Spinal cord (tissue), 10 donors: Measurements from ENCODE around the gene SNTN. TPM values are rescaled to one million over a fixed set of nuclear protein-coding genes. Genes with fewer than 3 reads are reported as not detected.

Experiments
- DNase-seq, 6 donors: peaks; one replicate each; pipeline versions ENCODE4 v3.0.0 to v3.0.0-alpha.2; 2013 to 2015; ENCODE audit warnings: low spot score in 6 of 6, low read depth in 4 of 6
- H3K27ac ChIP-seq: one replicate; pipeline ENCODE4 v1.5.1; 2013; ENCODE audit warnings: low read depth, low read length, control low read depth
- H3K27me3 ChIP-seq: one replicate; pipeline ENCODE4 v1.6.1; 2013; ENCODE audit warnings: low read length; ENCODE audit not compliant: control insufficient read depth, insufficient read depth
- H3K36me3 ChIP-seq: one replicate; pipeline ENCODE4 v1.6.1; 2013; ENCODE audit warnings: low read length; ENCODE audit not compliant: control insufficient read depth, insufficient read depth
- H3K4me1 ChIP-seq: one replicate; pipeline ENCODE4 v1.6.1; 2013; ENCODE audit warnings: low read length; ENCODE audit not compliant: control insufficient read depth, insufficient read depth
- H3K4me3 ChIP-seq: one replicate; pipeline ENCODE4 v1.5.1; 2013; ENCODE audit warnings: low read depth, low read length, control low read depth
- H3K9me3 ChIP-seq: one replicate; pipeline ENCODE4 v1.6.1; 2013; ENCODE audit warnings: low read length; ENCODE audit not compliant: control insufficient read depth, insufficient read depth
- whole genome bisulfite sequencing: methylation state at CpG from one replicate; pipeline ENCODE4 v1.1.5; 2013; ENCODE audit warnings: missing lambda C conversion rate; ENCODE audit not compliant: insufficient coverage; 5-methylcytosine and 5-hydroxymethylcytosine counted together
- polyA plus RNA-seq, 2 donors: library from polyadenylated mRNA; unstranded; fragments of 120-200 nt; gene quantifications; one replicate each; pipeline ENCODE4 v1.2.1, GENCODE V29; 2013; ENCODE audit not compliant: insufficient read length in 2 of 2
- total RNA-seq, 2 donors: library from RNA; depleted of rRNA in 1 of 2; stranded (reverse); fragments of 120-200 nt in 1 of 2; fragments of >200 nt in 1 of 2; gene quantifications; one replicate each; pipeline versions ENCODE4 v1.2.3 to v1.2.4, GENCODE V29; 2013 to 2014
- donor health status: healthy.

SNTN gene
- total and polyA plus RNA-seq, 4 donors: 0.24 to 0.59 (median 0.53) TPM

- H3K36me3 ChIP-seq: no peaks in the 10 kb centered on the region
- H3K27me3 ChIP-seq: no peaks in the 10 kb centered on the region
- no peaks in the 10 kb centered on the region for H3K4me1 ChIP-seq
- no peaks in the 10 kb centered on the region for H3K9me3 ChIP-seq
- H3K4me3 ChIP-seq: no peak overlapping the region
- no peak for DNase-seq
- H3K27ac ChIP-seq: no peak overlapping the region
- 73% methylated on average over 2 of the region's 4 CpGs for WGBS
Observed at GRCh38 chr3:63662011-63662410, 9.5 kb downstream of the SNTN start.

GRCh38 chr3:63662500-63662899, 10.0 kb downstream of the SNTN start:
- no peak for DNase-seq
- Histone ChIP-seq H3K4me3 (no peak overlapping the region), H3K9me3 (no peaks in the 10 kb centered on the region), H3K36me3 (no peaks in the 10 kb centered on the region), H3K27ac (no peak overlapping the region), H3K4me1 (no peaks in the 10 kb centered on the region), H3K27me3 (no peaks in the 10 kb centered on the region)

- WGBS: 92% methylated on average over 2 of the region's 7 CpGs
- Histone ChIP-seq H3K4me3 (no peak overlapping the region), H3K36me3 (no peaks in the 10 kb centered on the region), H3K27ac (no peak overlapping the region), H3K27me3 (no peaks in the 10 kb centered on the region), H3K9me3 (no peaks in the 10 kb centered on the region), H3K4me1 (no peaks in the 10 kb centered on the region)
- no peak for DNase-seq
Observed at GRCh38 chr3:63670544-63670943, 18.1 kb downstream of the SNTN start.

GRCh38 chr3:63673111-63673510, 20.6 kb downstream of the SNTN start:
- WGBS: no CpG with 5 or more reads among the region's 3 CpGs
- Histone ChIP-seq H3K9me3 (no peaks in the 10 kb centered on the region), H3K27me3 (no peaks in the 10 kb centered on the region), H3K4me3 (no peak overlapping the region), H3K27ac (no peak overlapping the region), H3K4me1 (no peaks in the 10 kb centered on the region), H3K36me3 (no peaks in the 10 kb centered on the region)
- DNase-seq: no peak

GRCh38 chr3:63674586-63674985, 22.1 kb downstream of the SNTN start:
- H3K4me1 ChIP-seq: no peaks in the 10 kb centered on the region
- WGBS: 73% methylated on average over 2 of the region's 2 CpGs
- DNase-seq: peak in 2 of 6 donors; percentile 35 to 49
- no peaks in the 10 kb centered on the region for H3K9me3 ChIP-seq
- no peaks in the 10 kb centered on the region for H3K36me3 ChIP-seq
- no peak overlapping the region for H3K27ac ChIP-seq
- no peak overlapping the region for H3K4me3 ChIP-seq
- no peaks in the 10 kb centered on the region for H3K27me3 ChIP-seq

- no peak for DNase-seq
- no peaks in the 10 kb centered on the region for H3K27me3 ChIP-seq
- H3K36me3 ChIP-seq: no peaks in the 10 kb centered on the region
- no peaks in the 10 kb centered on the region for H3K9me3 ChIP-seq
- H3K27ac ChIP-seq: no peak overlapping the region
- no CpG with 5 or more reads among the region's 1 CpG for WGBS
- no peak overlapping the region for H3K4me3 ChIP-seq
- H3K4me1 ChIP-seq: no peaks in the 10 kb centered on the region
Observed at GRCh38 chr3:63679186-63679585, 26.7 kb downstream of the SNTN start.

GRCh38 chr3:63684081-63684480, 31.6 kb downstream of the SNTN start:
- WGBS: 74% methylated on average over 3 of the region's 6 CpGs
- no peaks in the 10 kb centered on the region for H3K9me3 ChIP-seq
- H3K4me1 ChIP-seq: no peaks in the 10 kb centered on the region
- no peaks in the 10 kb centered on the region for H3K36me3 ChIP-seq
- peak in 1 of 6 donors; percentile 17 for DNase-seq
- H3K27ac ChIP-seq: no peak overlapping the region
- H3K27me3 ChIP-seq: no peaks in the 10 kb centered on the region
- no peak overlapping the region for H3K4me3 ChIP-seq

- no peak overlapping the region for H3K4me3 ChIP-seq
- 100% methylated on average over 2 of the region's 2 CpGs for WGBS
- DNase-seq: no peak
Observed at GRCh38 chr3:63685340-63685739, 32.9 kb downstream of the SNTN start.

DNA sequence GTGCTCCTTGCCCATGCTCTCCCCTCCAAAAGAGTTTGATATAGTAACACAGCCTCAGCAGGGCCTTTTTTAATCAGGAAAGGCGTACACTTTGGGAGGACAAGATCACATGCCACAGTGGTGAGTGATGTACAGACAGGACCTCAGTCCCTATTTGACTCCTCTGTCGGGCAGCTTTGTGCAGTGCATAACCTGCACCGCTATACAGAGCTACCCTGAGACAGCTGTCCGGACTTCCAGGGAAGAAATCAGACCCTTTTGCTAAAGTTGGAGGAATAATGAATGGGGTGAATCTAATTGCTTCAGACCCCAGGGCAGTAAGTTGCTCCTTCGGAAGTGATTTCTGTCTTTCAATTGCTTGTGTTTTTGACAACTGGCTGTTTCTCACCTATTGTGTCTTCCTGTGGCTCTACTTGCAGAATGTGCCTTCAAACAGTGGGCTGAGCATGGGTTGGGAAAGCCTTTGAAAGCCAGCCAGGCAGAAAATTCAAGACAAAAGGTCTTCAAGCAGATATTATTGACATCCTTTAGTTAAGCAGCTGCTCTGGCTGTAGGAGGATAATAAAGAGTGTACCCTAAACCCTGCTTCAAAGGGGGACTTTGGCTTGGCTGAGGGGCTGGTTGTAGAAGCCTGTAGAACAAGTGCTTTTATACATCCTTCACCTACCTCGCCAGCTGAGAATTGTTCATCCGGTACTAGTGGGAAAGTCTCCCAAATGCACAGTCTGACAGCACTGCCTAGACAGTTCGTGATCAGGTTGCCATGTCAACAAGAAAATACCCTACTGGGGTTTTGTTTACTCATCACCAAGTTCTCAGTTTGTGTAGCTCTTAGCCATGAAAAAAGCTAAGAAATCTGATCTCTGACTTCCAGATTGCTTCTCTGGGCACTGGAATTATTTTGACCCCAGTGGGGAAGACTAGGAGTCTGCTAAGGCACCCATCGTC, 35.1 kb downstream of the SNTN start:
- Histone ChIP-seq H3K9me3 (no peaks in the 10 kb centered on the region), H3K27ac (no peak overlapping the region), H3K4me3 (no peak overlapping the region), H3K27me3 (no peaks in the 10 kb centered on the region), H3K36me3 (no peaks in the 10 kb centered on the region), H3K4me1 (no peaks in the 10 kb centered on the region)
- WGBS: 26% methylated on average over 7 of the region's 9 CpGs
- DNase-seq: peak; percentile 21 to 92 (median 41)

More at GRCh38 chr3:63685340-63685739, 32.9 kb downstream of the SNTN start:
- Histone ChIP-seq H3K27me3 (no peaks in the 10 kb centered on the region), H3K27ac (no peak overlapping the region), H3K9me3 (no peaks in the 10 kb centered on the region), H3K36me3 (no peaks in the 10 kb centered on the region), H3K4me1 (no peaks in the 10 kb centered on the region)

GRCh38 chr3:63689285-63689684, 36.8 kb downstream of the SNTN start:
- Histone ChIP-seq H3K4me3 (no peak overlapping the region), H3K4me1 (no peaks in the 10 kb centered on the region), H3K27ac (no peak overlapping the region), H3K9me3 (no peaks in the 10 kb centered on the region), H3K27me3 (no peaks in the 10 kb centered on the region), H3K36me3 (no peaks in the 10 kb centered on the region)
- 67% methylated on average over 1 of the region's 1 CpG for WGBS
- no peak for DNase-seq
